Measurements from ENCODE around the gene ERMAP. TPM values are rescaled to one million over a fixed set of nuclear protein-coding genes. Genes with fewer than 3 reads are reported as not detected.

The ERMAP gene
- total and polyA plus RNA-seq, 2 of the 8 experiments (the other 6 are each of a cell fraction or from before 2014, with no cell fraction given), result 2.5 to 3.9 TPM

DNA sequence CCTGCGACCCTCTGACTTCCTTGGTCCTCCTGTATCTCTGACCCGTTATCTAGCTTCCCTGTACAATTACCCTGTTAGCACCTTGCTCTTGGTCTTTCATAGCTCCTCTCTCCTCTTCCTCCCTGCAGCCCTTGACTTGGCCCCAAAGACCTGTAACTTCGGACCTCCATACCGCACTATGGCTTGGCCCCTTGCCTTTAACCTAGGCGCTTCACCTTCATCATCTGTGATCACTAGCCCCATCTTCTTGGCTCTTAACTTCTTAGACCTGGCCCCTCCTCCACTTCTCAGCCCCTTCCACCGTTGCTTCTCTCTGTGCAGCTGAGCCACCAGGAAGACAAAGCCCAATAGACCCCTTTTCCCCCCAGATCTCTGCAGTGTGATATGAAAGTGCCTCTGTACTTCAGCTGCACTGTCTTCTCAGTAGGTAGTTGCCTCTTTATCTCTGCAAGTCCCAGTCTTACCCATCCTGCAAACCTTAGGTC is 30.2 kb downstream of the ERMAP start (continued):
- TF ChIP-seq SIX5 (IDR thresholded peaks at IDR 0.05; ENCODE audit: low read depth, low read length), result no peak
- no peak for TF ChIP-seq SP4 (IDR thresholded peaks at IDR 0.05; ENCODE audit: low read length)
- TF ChIP-seq GTF2F1 (IDR thresholded peaks at IDR 0.05; ENCODE audit: borderline replicate concordance, low read depth, low read length), result no peak
- no peak for TF ChIP-seq EGR1 (IDR thresholded peaks at IDR 0.05; ENCODE audit: borderline replicate concordance, low read depth, low read length)
- TF ChIP-seq, protein P1, sequence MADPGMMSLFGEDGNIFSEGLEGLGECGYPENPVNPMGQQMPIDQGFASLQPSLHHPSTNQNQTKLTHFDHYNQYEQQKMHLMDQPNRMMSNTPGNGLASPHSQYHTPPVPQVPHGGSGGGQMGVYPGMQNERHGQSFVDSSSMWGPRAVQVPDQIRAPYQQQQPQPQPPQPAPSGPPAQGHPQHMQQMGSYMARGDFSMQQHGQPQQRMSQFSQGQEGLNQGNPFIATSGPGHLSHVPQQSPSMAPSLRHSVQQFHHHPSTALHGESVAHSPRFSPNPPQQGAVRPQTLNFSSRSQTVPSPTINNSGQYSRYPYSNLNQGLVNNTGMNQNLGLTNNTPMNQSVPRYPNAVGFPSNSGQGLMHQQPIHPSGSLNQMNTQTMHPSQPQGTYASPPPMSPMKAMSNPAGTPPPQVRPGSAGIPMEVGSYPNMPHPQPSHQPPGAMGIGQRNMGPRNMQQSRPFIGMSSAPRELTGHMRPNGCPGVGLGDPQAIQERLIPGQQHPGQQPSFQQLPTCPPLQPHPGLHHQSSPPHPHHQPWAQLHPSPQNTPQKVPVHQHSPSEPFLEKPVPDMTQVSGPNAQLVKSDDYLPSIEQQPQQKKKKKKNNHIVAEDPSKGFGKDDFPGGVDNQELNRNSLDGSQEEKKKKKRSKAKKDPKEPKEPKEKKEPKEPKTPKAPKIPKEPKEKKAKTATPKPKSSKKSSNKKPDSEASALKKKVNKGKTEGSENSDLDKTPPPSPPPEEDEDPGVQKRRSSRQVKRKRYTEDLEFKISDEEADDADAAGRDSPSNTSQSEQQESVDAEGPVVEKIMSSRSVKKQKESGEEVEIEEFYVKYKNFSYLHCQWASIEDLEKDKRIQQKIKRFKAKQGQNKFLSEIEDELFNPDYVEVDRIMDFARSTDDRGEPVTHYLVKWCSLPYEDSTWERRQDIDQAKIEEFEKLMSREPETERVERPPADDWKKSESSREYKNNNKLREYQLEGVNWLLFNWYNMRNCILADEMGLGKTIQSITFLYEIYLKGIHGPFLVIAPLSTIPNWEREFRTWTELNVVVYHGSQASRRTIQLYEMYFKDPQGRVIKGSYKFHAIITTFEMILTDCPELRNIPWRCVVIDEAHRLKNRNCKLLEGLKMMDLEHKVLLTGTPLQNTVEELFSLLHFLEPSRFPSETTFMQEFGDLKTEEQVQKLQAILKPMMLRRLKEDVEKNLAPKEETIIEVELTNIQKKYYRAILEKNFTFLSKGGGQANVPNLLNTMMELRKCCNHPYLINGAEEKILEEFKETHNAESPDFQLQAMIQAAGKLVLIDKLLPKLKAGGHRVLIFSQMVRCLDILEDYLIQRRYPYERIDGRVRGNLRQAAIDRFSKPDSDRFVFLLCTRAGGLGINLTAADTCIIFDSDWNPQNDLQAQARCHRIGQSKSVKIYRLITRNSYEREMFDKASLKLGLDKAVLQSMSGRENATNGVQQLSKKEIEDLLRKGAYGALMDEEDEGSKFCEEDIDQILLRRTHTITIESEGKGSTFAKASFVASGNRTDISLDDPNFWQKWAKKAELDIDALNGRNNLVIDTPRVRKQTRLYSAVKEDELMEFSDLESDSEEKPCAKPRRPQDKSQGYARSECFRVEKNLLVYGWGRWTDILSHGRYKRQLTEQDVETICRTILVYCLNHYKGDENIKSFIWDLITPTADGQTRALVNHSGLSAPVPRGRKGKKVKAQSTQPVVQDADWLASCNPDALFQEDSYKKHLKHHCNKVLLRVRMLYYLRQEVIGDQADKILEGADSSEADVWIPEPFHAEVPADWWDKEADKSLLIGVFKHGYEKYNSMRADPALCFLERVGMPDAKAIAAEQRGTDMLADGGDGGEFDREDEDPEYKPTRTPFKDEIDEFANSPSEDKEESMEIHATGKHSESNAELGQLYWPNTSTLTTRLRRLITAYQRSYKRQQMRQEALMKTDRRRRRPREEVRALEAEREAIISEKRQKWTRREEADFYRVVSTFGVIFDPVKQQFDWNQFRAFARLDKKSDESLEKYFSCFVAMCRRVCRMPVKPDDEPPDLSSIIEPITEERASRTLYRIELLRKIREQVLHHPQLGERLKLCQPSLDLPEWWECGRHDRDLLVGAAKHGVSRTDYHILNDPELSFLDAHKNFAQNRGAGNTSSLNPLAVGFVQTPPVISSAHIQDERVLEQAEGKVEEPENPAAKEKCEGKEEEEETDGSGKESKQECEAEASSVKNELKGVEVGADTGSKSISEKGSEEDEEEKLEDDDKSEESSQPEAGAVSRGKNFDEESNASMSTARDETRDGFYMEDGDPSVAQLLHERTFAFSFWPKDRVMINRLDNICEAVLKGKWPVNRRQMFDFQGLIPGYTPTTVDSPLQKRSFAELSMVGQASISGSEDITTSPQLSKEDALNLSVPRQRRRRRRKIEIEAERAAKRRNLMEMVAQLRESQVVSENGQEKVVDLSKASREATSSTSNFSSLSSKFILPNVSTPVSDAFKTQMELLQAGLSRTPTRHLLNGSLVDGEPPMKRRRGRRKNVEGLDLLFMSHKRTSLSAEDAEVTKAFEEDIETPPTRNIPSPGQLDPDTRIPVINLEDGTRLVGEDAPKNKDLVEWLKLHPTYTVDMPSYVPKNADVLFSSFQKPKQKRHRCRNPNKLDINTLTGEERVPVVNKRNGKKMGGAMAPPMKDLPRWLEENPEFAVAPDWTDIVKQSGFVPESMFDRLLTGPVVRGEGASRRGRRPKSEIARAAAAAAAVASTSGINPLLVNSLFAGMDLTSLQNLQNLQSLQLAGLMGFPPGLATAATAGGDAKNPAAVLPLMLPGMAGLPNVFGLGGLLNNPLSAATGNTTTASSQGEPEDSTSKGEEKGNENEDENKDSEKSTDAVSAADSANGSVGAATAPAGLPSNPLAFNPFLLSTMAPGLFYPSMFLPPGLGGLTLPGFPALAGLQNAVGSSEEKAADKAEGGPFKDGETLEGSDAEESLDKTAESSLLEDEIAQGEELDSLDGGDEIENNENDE (IDR thresholded peaks at IDR 0.05; ENCODE audit: insufficient replicate concordance, low read length), result no peak
- TF ChIP-seq TAF7 (optimal IDR thresholded peaks at IDR 0.05; ENCODE audit: borderline replicate concordance, low read depth, low read length), result no peak
- no peak for TF ChIP-seq ZNF274 (IDR thresholded peaks at IDR 0.05; ENCODE audit: borderline replicate concordance, extremely low read depth, low read length)
- TF ChIP-seq SIN3A (conservative IDR thresholded peaks at IDR 0.05 in 1 of 2, IDR thresholded peaks at IDR 0.05 in 1 of 2; ENCODE audit: low read depth in 1 of 2, low read length in 2 of 2), result no peak
- TF ChIP-seq, protein P2, sequence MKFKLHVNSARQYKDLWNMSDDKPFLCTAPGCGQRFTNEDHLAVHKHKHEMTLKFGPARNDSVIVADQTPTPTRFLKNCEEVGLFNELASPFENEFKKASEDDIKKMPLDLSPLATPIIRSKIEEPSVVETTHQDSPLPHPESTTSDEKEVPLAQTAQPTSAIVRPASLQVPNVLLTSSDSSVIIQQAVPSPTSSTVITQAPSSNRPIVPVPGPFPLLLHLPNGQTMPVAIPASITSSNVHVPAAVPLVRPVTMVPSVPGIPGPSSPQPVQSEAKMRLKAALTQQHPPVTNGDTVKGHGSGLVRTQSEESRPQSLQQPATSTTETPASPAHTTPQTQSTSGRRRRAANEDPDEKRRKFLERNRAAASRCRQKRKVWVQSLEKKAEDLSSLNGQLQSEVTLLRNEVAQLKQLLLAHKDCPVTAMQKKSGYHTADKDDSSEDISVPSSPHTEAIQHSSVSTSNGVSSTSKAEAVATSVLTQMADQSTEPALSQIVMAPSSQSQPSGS (IDR thresholded peaks at IDR 0.05; ENCODE audit: low read length), result no peak

Measured in H1 (cell line).